PFSK-1 (cell line): Measurements from ENCODE around the gene NDUFAF7.

Source experiments
- FOXP2 ChIP-seq: optimal IDR thresholded peaks from 2 replicates; pipeline ENCODE3; 2011; ENCODE audit warnings: borderline replicate concordance, control low read depth, inconsistent platforms; ENCODE audit not compliant: insufficient read depth; ENCODE audit errors: extremely low read length, extremely low read depth
- POLR2AphosphoS5 ChIP-seq: IDR thresholded peaks from 2 replicates; pipeline ENCODE4 v1.6.1; 2012; ENCODE audit warnings: low read depth, mild to moderate bottlenecking, control low read depth, low read length, moderate library complexity
- REST ChIP-seq, 2 experiments: IDR thresholded peaks; 2 replicates each; pipeline versions ENCODE4 v1.6.1 to v1.8.0; 2011 to 2012; ENCODE audit warnings: low read depth in 2 of 2, low read length in 2 of 2, control low read depth in 1 of 2, inconsistent platforms in 1 of 2, mild to moderate bottlenecking in 1 of 2, moderate library complexity in 1 of 2; ENCODE audit not compliant: insufficient read depth in 1 of 2
- SIN3A ChIP-seq: IDR thresholded peaks from 2 replicates; pipeline ENCODE4 v1.6.1; 2012; ENCODE audit warnings: mild to moderate bottlenecking, low read length, moderate library complexity, borderline replicate concordance; ENCODE audit not compliant: insufficient read depth
- TAF1 ChIP-seq: IDR thresholded peaks from 2 replicates; pipeline ENCODE4 v1.6.1; 2012; ENCODE audit warnings: low read length, control low read depth, borderline replicate concordance; ENCODE audit not compliant: insufficient read depth

NDUFAF7 gene

GRCh38 chr2:37211212-37211611 lies 20.2 kb upstream of the NDUFAF7 start:
- no peak for TF ChIP-seq REST (IDR thresholded peaks at IDR 0.05; ENCODE audit: insufficient read depth in 1 of 2, low read depth in 2 of 2, low read length in 2 of 2)
- no peak for TF ChIP-seq TAF1
- no peak for TF ChIP-seq FOXP2
- no peak for TF ChIP-seq SIN3A
- no peak for TF ChIP-seq POLR2AphosphoS5

- no peak for TF ChIP-seq SIN3A
- no peak for TF ChIP-seq REST (IDR thresholded peaks at IDR 0.05; ENCODE audit: insufficient read depth in 1 of 2, low read depth in 2 of 2, low read length in 2 of 2)
- TF ChIP-seq POLR2AphosphoS5, result no peak
- no peak for TF ChIP-seq FOXP2
- TF ChIP-seq TAF1, result no peak
Measured at GRCh38 chr2:37211939-37212338, 19.5 kb upstream of the NDUFAF7 start.

- TF ChIP-seq POLR2AphosphoS5 (no peak), TAF1 (no peak), FOXP2 (no peak), SIN3A (no peak), REST (IDR thresholded peaks at IDR 0.05; ENCODE audit: insufficient read depth in 1 of 2, low read depth in 2 of 2, low read length in 2 of 2) (no peak)
Measured at GRCh38 chr2:37215250-37215649, 16.2 kb upstream of the NDUFAF7 start.

- TF ChIP-seq REST (IDR thresholded peaks at IDR 0.05; ENCODE audit: insufficient read depth in 1 of 2, low read depth in 2 of 2, low read length in 2 of 2) (no peak), POLR2AphosphoS5 (no peak), SIN3A (no peak), FOXP2 (no peak), TAF1 (no peak)
Measured at GRCh38 chr2:37219046-37219445, 12.4 kb upstream of the NDUFAF7 start.

- TF ChIP-seq FOXP2, result no peak
- no peak for TF ChIP-seq TAF1
- no peak for TF ChIP-seq POLR2AphosphoS5
- no peak for TF ChIP-seq SIN3A
- no peak for TF ChIP-seq REST (IDR thresholded peaks at IDR 0.05; ENCODE audit: insufficient read depth in 1 of 2, low read depth in 2 of 2, low read length in 2 of 2)
Measured at GRCh38 chr2:37223131-37223530, 8.3 kb upstream of the NDUFAF7 start.
